CD4-positive, alpha-beta T cell treated with Interleukin-6 at 100 ng/mL for 8 hours (primary cell): Measurements from ENCODE around the gene AMOTL1.
"Not testable (repeated sequence)": the region's sequence is repeated elsewhere in the genome, so short reads cannot be mapped to it uniquely, and the experiment has no call there.

Experiments
- DNase-seq: peaks from one replicate; pipeline ENCODE4 v3.0.0-alpha.2; 2020; ENCODE audit warnings: mixed read lengths, low spot score

Gene AMOTL1

DNA sequence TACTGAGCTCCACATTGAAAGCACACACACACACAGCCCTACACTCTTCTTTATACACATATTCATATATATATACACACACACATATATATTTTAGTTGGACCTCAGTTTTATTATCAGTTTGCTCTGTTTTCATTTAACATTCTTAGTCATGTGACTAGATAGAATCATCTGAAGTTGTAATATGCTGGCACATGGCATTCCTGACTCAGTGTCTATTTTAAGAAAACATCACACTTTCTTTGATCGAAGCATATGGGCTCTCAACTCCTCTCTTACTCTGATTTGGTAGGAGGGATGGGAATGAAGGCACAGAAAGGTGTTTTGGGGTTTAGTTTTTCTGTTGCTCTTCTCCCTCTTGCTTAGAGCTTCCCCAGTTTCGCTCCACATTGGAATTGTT is 24.8 kb downstream of the AMOTL1 start:
- no peak for DNase-seq

DNA sequence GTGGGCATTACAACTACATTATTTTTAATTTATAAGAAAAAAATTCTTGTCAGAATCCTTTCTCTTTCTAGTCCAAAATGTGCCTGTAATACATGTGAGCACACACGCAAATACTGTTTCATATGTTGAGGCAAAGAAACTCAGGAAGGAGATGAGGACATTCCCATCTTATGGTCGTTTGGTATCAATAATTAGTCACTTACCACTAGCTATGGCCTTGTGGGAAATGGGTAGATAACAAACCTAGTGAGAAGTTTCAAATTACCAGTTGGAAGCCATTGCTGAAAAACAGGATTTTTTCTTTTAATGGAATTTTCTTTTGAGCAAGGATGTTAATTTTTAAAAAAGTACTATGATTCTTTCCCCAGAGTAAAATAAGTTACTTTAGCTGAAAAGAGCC is 25.7 kb downstream of the AMOTL1 start:
- DNase-seq, result no peak

DNA sequence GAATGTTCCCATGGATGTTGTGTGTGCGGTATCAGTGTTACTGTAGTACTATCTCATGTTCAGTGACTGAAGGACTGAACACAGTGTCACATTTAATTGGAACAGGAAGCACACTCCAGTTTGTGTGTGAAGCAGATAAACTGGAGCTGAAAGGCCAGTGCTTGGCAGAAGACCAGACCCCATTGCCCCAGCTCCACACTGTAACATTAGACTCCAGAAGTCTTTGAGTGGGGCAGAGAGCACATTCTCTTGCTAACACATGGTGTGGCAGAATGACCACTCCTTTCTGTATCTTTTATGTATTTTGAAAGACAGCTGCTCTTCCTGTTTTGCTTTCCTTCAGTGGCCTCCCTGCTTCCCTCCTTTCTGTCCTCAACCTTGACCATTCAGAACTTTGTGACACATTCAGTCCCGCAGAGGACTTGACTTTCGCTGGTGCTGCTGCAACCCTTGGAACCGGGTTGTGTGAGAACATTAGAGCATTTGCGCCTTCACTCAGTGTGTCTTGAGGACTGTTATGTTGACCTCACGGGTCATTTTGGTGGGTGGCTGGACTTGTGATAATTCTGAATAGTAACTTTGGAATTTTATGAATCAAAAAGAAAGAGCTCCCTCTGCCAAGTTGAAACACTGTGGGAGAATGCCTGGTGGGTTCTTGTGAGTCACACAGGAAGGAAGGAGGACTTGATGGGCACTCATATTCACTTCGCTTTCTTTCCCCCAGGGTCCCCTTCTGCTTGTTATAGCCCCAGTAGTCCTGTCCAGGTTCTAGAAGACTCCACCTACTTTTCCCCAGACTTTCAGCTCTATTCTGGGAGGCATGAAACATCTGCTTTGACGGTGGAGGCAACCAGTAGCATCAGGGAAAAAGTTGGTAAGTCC is 26.4 kb downstream of the AMOTL1 start:
- no peak for DNase-seq

DNA sequence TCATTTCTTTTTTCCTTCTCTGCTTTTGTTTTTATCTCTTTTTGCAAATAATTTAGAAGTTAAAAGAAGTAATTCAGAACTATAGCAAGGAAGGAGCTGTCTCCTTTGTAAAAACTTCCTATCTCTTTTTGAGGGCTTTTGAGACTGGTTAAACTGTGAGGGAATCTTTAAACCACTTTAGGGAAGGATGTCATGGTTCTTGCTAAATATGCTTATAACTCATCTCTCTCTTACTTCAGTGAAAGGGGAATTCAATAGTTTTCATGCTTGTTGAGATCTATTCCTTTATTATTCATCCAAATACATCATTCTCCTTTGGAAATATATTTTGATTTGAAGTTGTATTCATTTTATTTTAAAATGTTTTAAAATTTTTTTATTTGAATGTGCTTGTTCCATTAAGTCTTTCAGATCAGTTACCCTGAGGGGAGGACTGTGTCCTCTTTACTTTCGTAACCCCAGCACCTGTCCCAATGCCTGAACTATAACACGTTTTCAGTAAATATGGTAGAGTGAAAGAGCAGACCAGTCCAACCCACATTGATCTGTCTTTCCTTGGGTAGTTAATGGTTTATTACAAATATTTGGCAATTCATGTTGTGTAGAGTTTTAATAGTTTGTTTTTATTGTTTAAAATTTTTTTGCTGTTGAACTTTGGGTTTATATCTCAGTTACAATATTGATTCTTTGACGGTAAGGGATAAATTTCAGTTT is 27.5 kb downstream of the AMOTL1 start:
- DNase-seq, result no peak

DNA sequence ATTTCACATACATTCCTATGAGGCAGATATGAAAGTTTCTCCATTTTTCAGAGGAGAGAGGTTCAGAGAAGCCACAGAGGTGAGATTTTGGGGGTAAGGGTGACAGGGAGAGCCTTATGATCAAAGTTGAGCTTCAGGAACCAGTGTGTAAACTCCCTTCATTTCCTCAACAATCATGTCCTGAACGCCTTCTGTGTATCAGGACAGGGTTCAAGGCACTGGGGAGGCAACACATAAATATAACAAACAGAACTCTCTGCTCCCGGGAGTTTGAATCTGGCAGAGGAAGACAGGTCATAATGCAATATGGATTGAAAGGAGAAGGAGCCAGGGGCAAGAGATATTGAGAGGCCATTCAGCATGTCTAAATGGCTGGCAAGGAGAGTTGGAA is 28.0 kb downstream of the AMOTL1 start:
- DNase-seq, result no peak

DNA sequence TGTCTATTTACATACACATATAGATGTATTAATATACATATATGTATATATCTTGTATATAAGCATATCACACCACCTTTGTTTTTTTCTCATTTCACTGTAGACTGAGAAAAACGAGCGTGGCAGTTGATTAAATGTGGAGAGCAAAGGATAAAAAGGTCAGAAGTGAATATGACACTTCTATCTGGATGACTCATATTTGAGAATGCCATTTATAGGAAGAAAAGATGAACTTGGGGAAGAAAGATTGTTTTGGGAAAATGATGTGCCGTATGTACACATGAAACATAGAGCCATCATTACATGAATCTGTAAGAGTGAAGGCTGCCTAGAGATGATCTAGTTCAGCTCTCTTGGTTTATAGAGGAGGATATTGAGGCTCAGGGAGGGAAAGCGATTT is 28.7 kb downstream of the AMOTL1 start:
- no peak for DNase-seq

DNA sequence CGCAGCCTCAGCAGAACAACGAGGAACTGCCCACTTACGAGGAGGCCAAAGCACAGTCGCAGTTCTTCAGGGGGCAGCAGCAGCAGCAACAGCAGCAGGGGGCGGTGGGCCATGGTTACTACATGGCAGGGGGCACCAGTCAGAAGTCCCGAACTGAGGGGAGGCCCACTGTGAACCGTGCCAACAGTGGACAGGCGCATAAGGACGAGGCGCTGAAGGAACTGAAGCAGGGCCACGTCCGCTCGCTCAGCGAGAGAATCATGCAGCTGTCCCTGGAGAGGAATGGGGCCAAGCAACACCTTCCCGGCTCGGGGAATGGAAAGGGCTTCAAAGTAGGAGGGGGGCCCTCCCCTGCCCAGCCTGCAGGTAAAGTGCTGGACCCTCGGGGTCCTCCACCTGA is 31.6 kb downstream of the AMOTL1 start:
- no peak for DNase-seq

DNA sequence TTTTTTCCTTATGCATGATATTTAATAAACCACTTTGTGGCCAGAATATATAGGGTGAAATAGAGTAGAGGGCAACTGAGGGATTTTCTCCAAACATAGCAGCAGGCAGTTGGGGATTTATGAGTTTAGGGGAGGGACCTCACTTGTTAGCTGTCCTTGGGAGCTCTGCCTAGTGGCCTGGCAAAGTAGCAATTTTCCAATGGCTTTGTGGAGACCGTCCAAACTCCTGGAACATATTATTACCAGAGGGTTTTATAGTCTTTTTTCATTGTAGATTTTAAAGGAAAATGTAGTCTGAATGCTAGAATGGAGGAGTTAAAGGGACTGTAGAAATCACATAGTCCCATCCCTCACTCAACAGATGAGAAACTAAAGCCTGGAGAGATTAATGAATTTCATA is 32.3 kb downstream of the AMOTL1 start:
- no peak for DNase-seq

DNA sequence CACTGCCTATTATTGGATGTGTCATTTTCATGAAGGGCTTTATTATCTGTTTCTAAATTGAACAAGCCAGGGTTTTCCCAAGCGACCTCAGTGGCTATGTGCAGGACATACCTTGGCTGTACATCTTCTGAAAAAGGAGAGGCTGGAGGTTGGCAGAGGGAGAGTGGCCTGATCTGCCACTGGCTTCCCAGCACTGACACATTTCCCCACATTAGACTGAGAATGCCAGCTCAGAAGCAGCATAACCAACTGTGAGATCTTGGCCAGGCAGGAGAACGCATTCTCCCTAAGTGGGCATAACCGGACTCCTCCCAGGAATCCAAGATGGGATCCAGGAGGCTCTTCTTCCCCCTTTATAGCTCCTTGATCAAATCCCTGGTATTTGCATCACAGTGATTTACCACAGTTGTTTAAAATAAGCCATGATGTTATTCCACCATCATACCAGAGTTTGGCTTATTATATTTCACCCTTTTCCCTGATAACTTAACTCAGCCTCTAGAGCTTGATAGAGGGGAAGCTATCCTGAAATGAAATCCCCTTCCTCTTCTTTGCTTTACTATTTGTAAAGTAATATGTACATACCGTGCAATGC is 33.8 kb downstream of the AMOTL1 start:
- no peak for DNase-seq

DNA sequence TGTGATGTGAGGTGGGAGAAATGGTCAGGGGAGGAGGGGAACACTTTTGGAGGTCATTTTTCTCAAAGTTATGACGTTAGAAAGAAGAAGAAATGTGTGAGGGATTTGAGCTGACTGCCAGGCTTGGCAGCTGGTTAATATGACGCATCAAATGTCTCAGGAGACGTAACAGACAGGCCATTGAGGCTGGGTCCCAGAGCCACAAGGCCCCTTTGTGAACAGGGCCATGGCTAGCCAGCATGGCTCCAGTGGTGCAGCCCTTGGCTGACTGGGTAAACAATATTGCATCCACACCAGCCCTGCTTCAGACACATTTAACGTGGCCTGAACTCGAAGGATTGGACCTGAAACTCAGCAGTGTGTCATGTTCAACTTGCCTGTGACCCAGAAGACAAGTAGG is 34.3 kb downstream of the AMOTL1 start:
- DNase-seq, result no peak

DNA sequence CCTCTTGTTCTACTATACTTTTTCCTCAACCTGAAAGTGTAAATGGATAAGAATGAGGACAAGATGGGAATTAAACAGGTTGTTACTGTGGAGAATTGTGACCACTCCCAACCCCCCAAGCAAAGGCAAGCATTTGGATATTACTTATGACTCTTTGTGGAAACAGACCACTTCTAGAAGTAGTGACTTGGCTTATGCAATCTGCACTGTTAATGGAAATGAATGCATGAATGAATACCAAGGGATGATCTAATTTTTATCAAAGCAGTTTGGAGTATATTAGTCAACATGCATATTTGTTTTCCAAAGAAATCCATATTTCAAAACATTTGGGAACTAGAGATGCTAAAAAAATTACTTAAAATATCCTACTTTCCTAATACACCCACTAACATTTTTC is 35.3 kb downstream of the AMOTL1 start:
- DNase-seq, result no peak

DNA sequence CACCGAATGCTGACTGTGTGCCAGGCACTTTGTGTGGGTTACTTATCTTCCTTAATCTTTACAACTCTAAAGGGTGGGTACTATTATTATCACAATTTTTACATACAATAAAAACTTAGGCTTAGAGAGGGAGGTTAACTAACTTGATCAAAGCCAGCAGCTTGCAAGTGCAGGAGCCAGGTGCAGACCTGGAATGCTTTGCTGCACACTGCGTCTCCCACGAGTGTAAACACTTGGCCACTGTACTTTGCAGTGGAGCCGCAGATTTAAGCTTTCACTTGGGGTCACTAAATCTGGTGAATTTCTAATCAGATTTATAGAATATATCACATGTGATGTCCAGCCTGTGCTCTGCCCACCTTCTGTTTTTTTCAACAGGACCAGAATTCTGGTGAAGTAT is 36.7 kb downstream of the AMOTL1 start:
- DNase-seq, result no peak

DNA sequence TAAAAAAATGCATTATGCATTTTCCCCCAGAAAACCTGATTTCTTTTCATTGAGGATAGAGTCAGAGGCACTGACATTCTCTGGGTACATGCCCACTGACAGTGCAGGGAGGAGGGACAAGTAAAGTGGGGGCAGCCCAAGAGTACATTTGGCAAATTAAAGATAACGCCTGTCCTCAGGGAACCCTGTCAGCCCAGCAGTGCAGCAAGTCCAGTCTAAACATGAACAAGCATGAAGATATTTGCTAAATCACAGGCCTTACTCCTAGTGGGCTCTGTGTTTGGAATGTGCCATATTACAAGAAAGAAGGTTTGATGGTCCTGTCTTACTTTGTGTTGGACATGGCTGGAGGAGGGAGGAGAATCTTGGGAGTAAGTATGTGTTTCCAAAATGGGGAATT is 37.9 kb downstream of the AMOTL1 start:
- DNase-seq, result no peak

DNA sequence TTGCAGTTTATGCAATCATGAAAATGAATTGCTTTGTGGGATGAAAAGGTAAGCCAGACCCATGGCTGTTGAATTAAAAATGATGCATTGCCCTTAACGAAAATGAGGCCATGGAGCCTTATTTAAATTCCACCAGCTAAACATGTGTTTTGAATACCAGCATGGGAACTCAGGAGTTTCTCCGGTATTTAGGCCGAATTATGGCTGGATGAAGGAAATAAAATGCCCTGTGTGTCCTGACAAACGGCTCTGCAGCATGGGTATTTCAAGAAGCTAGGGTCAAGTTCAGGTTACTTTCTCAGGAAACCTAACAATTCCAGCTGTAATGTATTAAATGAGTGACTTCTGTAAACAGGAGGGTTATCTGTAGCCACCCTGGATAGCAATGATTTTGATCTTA is 38.3 kb downstream of the AMOTL1 start:
- DNase-seq, result no peak

DNA sequence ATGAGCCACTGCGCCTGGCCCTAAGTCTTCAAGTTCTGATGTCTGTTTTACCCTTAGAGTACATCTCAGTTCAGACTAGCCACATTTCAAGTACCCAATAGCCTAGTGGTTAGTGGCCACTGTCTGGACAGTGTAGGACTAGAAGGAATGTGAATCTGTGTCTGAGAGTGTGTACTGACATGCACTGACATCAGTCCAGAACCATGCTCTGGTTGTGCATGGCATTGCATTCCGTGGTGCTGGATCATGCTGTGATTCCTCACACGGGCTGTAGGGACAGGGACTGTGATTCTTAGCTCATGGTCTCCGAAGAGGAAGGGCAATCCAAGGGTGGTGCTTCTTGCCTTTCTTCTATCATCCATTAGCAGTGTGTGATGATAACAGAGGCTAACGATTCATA is 41.1 kb downstream of the AMOTL1 start:
- no peak for DNase-seq

DNA sequence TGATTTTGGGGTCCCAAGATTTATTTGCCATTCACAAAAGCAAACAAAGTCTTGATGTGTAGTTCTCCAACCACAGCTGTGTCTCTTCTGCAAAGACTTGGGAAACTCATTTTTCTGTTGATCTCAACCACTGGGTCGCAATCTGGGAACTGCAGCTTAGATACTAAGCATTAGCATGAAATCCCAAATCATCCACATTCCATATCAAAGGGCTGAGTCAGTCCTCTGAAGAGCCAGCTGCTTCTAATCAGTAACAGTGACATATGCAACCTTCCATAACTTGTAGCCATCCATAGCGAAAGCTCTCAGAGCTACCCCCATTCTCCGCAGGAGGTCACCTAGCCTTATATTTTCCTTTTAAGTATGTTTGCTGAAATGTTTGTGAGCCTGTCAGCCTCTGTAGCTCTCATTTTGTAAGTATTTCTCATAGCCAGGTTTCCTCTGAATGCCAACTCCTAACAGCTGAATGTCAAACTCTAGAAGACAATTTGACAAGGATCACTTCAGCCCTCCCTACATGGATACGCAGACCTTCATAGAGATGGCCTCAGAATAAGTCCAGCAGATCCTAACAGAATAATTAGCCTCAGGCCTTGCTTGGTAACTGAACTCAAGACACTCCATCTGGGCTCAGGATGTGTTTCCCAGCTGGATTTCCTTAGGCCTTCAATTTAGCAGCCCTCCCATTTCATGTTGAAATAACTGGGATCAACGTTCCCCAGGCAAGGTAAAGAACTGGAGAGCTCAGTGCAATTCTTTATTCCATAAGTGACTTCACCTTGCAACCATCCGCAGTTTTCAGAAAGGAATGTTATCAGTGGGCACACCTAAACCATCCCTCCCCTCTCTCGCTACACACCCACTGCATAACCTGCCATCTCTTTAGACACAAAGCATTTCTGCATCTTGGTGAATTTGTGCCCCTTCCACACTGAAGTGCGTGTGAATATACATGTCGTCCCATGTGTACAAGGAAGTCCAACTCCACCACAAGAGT is 44.9 kb downstream of the AMOTL1 start:
- not testable (repeated sequence) for DNase-seq

DNA sequence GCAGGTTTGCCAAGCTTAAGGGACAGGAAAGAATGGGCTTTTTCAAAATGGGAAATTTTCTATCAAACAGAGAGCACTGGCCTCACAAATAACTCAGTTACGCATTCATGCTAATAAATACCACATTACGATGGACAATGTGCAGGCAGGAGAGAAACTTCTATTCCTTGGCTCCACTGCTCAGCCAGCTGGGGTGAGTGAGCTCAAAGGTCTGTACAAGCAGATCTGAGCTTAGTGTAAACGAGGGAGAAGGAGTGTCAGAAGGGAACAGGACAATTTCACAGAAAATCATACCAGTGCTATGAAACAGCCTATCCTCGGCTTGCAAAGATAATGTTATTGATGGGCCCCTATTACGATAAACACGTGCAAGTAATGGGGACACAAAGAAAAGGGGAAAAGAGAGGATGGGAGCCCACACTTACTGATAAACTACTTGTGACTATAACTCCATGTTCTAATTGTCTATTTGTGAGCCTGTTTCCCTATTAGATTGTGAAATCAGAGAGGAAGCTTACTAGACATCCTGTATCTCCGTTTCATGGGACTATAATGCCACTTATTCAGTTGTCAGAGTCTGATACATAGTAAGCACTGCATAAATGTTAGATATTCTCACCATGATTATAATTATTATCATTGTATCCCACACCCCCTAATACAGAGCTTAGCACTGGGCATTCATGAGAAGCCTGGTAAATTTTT is 46.3 kb downstream of the AMOTL1 start:
- DNase-seq, result no peak

DNA sequence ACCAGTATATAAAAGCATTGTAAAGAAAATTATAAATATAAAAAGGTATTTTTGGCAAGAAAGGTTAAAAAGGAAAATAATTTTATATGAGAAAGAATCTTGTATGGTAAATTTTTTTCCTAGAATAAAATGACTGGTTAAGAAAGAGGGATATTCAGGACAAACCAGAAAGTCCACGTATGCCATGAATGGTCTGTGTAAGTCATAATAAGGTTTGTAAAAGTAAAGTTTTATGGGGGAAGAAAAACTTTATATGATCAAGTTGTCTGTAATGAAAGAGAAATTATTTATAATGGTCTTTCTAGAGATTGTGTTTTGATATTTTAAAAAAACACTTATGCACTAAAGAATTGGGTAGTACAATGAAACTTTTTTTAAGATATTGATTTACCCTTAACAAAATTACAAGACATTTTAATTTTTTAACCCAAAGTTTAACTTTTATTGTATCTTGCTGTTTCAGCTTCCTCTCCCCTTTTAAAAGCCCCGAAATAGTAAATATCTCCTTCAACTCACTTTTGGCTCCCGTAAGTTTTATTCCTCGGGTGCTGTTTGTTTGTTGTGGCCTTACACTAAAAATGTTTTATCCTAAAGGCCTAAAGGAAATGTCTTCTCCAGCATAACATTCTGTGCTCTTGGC is 47.7 kb downstream of the AMOTL1 start:
- DNase-seq, result no peak

DNA sequence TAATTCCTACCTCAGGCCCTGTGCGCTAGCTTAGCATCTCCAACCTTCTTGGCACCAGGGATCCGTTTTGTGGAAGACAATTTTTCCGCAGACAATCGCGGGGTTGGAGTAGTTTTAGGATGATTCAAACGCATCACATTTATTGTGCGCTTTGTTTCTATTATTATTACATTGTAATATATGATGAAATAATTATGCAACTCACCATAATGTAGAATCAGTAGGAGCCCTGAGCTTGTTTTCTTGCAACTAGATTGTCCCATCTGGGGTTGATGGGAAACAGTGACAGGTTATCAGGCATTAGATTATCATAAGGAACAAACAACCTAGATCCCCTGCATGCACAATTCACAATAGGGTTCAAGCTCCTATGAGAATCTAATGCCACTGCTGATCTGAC is 52.3 kb downstream of the AMOTL1 start:
- DNase-seq, result no peak

DNA sequence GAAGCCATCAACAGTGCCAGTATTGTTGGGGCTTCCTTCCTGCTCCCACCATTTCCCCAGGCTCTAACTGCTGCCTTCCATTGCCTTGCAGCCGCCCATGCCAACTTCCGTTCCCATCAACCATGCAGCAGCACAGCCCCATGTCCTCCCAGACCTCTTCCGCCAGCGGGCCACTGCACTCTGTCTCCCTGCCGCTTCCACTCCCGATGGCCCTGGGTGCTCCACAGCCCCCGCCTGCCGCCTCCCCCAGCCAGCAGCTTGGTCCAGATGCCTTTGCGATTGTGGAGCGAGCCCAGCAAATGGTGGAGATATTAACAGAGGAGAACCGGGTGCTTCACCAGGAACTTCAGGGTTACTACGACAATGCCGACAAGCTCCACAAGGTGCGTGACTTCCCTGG is 53.3 kb downstream of the AMOTL1 start:
- no peak for DNase-seq

DNA sequence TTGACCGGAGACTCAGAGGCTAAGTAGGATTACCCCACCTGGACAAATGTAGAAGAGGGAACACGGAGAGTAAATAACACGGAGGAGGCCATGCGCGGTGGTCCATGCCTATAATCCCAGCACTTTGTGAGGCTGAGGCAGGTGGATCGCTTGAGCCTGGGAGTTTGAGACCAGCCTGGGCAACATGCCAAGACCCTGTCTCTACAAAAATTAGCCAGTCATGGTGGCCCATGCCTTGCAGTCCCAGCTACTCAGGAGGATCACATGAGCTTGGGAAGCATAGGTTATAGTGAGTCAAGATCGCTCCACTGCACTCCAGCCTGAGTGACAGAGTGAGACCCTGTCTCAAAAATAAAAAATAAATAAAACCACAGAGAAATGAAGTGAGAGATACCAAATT is 53.9 kb downstream of the AMOTL1 start:
- no peak for DNase-seq
